ENCODE results near the gene SAXO1.

- TF ChIP-seq CTCF (IDR thresholded peaks at IDR 0.05 in 8 of 11, conservative IDR thresholded peaks at IDR 0.05 in 3 of 11) (no peak), POLR2AphosphoS5 (IDR thresholded peaks at IDR 0.05) (no peak)
Observed at GRCh38 chr9:18947892-18948339, 85.1 kb downstream of the SAXO1 start.
